ENCODE measurements around the gene SYNRG. TPM values are rescaled to one million over a fixed set of nuclear protein-coding genes. Genes with fewer than 3 reads are reported as not detected.

The SYNRG gene
- total and polyA plus RNA-seq, 9 donors, result 10.9 to 40.0 (median 31.1) TPM

- no peaks in the 10 kb centered on the region for H3K27me3 ChIP-seq
- H3K27ac ChIP-seq, result no peak overlapping the region
- no peak for TF ChIP-seq POLR2A (IDR thresholded peaks at IDR 0.05)
- TF ChIP-seq, protein P1, sequence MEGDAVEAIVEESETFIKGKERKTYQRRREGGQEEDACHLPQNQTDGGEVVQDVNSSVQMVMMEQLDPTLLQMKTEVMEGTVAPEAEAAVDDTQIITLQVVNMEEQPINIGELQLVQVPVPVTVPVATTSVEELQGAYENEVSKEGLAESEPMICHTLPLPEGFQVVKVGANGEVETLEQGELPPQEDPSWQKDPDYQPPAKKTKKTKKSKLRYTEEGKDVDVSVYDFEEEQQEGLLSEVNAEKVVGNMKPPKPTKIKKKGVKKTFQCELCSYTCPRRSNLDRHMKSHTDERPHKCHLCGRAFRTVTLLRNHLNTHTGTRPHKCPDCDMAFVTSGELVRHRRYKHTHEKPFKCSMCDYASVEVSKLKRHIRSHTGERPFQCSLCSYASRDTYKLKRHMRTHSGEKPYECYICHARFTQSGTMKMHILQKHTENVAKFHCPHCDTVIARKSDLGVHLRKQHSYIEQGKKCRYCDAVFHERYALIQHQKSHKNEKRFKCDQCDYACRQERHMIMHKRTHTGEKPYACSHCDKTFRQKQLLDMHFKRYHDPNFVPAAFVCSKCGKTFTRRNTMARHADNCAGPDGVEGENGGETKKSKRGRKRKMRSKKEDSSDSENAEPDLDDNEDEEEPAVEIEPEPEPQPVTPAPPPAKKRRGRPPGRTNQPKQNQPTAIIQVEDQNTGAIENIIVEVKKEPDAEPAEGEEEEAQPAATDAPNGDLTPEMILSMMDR (IDR thresholded peaks at IDR 0.05), result no peak
- TF ChIP-seq EP300 (IDR thresholded peaks at IDR 0.05), result no peak
- H3K9me3 ChIP-seq, result no peaks in the 10 kb centered on the region
- 91 to 94% (median 92%) methylated on average over 5 of the region's 5 CpGs for WGBS, 3 donors
- H3K4me3 ChIP-seq, result no peak overlapping the region
- no peaks in the 10 kb centered on the region for H3K4me1 ChIP-seq (ENCODE audit: insufficient read depth)
- no peak for DNase-seq
- intact Hi-C loops (cut with DNase I), result no loop called here
- H3K36me3 ChIP-seq, result no peaks in the 10 kb centered on the region
Measured at GRCh38 chr17:37562016-37562745, 47.0 kb downstream of the SYNRG start.

- H3K4me1 ChIP-seq (ENCODE audit: insufficient read depth), result no peaks in the 10 kb centered on the region
- intact Hi-C loops (cut with DNase I), result no loop called here
- H3K36me3 ChIP-seq, result no peaks in the 10 kb centered on the region
- H3K27me3 ChIP-seq, result no peaks in the 10 kb centered on the region
- no peak overlapping the region for H3K4me3 ChIP-seq
- H3K27ac ChIP-seq, result no peak overlapping the region
- WGBS, 3 donors, result 95 to 96% (median 95%) methylated on average over 2 of the region's 2 CpGs
- H3K9me3 ChIP-seq, result no peaks in the 10 kb centered on the region
- TF ChIP-seq, protein P1 (IDR thresholded peaks at IDR 0.05), result no peak
- TF ChIP-seq POLR2A (IDR thresholded peaks at IDR 0.05), result no peak
- TF ChIP-seq EP300 (IDR thresholded peaks at IDR 0.05), result no peak
- DNase-seq, result no peak
Measured at GRCh38 chr17:37558299-37558698, 50.9 kb downstream of the SYNRG start.

- DNase-seq, result no peak
- intact Hi-C loops (cut with DNase I), result no loop called here
- no peaks in the 10 kb centered on the region for H3K27me3 ChIP-seq
- no peak overlapping the region for H3K4me3 ChIP-seq
- H3K4me1 ChIP-seq (ENCODE audit: insufficient read depth), result no peaks in the 10 kb centered on the region
- no peak overlapping the region for H3K27ac ChIP-seq
- WGBS, 3 donors, result 94 to 98% (median 98%) methylated on average over 2 of the region's 2 CpGs
- H3K9me3 ChIP-seq, result no peaks in the 10 kb centered on the region
- H3K36me3 ChIP-seq, result no peaks in the 10 kb centered on the region
- TF ChIP-seq EP300 (IDR thresholded peaks at IDR 0.05) (no peak), POLR2A (IDR thresholded peaks at IDR 0.05) (no peak)
- TF ChIP-seq, protein P1 (IDR thresholded peaks at IDR 0.05), result no peak
Measured at GRCh38 chr17:37557482-37557881, 51.7 kb downstream of the SYNRG start.

- 93 to 97% (median 95%) methylated on average over 3 of the region's 3 CpGs for WGBS, 3 donors
- intact Hi-C loops (cut with DNase I), result no loop called here
- H3K27ac ChIP-seq, result no peak overlapping the region
- H3K36me3 ChIP-seq, result no peaks in the 10 kb centered on the region
- TF ChIP-seq EP300 (IDR thresholded peaks at IDR 0.05), result no peak
- TF ChIP-seq POLR2A (IDR thresholded peaks at IDR 0.05), result no peak
- TF ChIP-seq, protein P1 (IDR thresholded peaks at IDR 0.05), result no peak
- H3K4me3 ChIP-seq, result no peak overlapping the region
- DNase-seq, result no peak
- H3K27me3 ChIP-seq, result no peaks in the 10 kb centered on the region
- no peaks in the 10 kb centered on the region for H3K4me1 ChIP-seq (ENCODE audit: insufficient read depth)
- no peaks in the 10 kb centered on the region for H3K9me3 ChIP-seq
Measured at GRCh38 chr17:37555386-37555785, 53.8 kb downstream of the SYNRG start.
